ENCODE measurements around the gene WAC. TPM values are rescaled to one million over a fixed set of nuclear protein-coding genes. Genes with fewer than 3 reads are reported as not detected.

The WAC gene
- polyA plus RNA-seq, 1 of the 3 experiments (the other 2 are of a cell fraction) = 31.1 TPM

DNA sequence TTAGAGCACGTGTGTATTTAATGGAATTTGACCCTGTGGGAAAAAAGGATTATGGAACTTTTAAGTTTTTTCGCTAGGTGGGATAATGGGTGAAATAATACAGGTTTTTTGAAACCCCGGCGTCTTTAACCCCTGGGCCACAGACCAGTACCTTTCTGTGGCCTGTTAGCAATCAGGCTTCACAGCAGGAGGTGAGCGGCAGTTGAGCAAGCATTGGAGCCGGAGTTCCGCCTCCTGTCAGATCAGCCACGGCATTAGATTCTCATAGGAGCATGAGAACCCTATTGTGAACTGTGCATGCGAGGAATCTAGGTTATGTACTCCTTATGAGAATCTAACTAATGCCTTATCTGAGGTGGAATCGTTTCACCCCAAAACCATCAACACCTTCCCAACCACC, 28.6 kb downstream of the WAC start:
- Histone ChIP-seq H3K9ac (no peak overlapping the region), H3K36me3 (replicated peaks in 1 of 2; ENCODE audit: control insufficient read depth in 1 of 2, insufficient read depth in 2 of 2, low read length in 1 of 2) (peaks cover 35 to 80% of the 10 kb centered on the region in 2 experiments), H3K27me3 (ENCODE audit: insufficient read depth) (no peaks in the 10 kb centered on the region), H3K9me3 (no peaks in the 10 kb centered on the region), H3K4me3 (ENCODE audit: low read depth in 2 of 2, low read length in 1 of 2) (0 out of 4 replicates have a peak overlapping the region, but pooled peaks of 1 of the 2 experiments have one; percentile 1), H4K20me1 (ENCODE audit: insufficient read depth) (peaks cover 100% of the 10 kb centered on the region), H3F3A (replicated peaks; ENCODE audit: insufficient read depth) (peaks cover 20% of the 10 kb centered on the region), H3K79me2 (ENCODE audit: insufficient read depth) (peaks cover 100% of the 10 kb centered on the region), H3K4me2 (no peak overlapping the region), H3K9me2 (no peaks in the 10 kb centered on the region), H3K27ac (ENCODE audit: low read depth in 2 of 2, low read length in 1 of 2) (no peak overlapping the region), H2AFZ (ENCODE audit: low read depth) (no peak overlapping the region), H3K4me1 (ENCODE audit: control insufficient read depth in 1 of 2, insufficient read depth in 2 of 2, low read depth in 1 of 2, low read length in 1 of 2) (peaks cover 0 to 10% of the 10 kb centered on the region in 2 experiments; a peak in 2 of 4 replicates)
- POLR2A ChIA-PET = no interaction called here
- CTCF ChIA-PET = interaction anchor here (0.6 to 1.4 kb wide), 3 partner anchors 9 to 25 kb away, joined by 3 to 4 read pairs (median 3); no protein-coding TSS in a partner anchor
- TF ChIP-seq RXRA (IDR thresholded peaks at IDR 0.05; ENCODE audit: borderline replicate concordance, low read depth) (no peak), RFX5 (IDR thresholded peaks at IDR 0.05; ENCODE audit: low read length) (no peak), MXI1 (IDR thresholded peaks at IDR 0.05; ENCODE audit: low read depth, low read length) (no peak), RAD21 (IDR thresholded peaks at IDR 0.05; ENCODE audit: low read length) (no peak), GABPA (IDR thresholded peaks at IDR 0.05; ENCODE audit: low read depth) (no peak), EZH2phosphoT487 (IDR thresholded peaks at IDR 0.05; ENCODE audit: borderline replicate concordance, low read depth) (no peak), SIN3A (IDR thresholded peaks at IDR 0.05; ENCODE audit: borderline replicate concordance, low read depth, low read length) (no peak), FOXM1 (IDR thresholded peaks at IDR 0.05; ENCODE audit: low read depth) (no peak), EP300 (IDR thresholded peaks at IDR 0.05; ENCODE audit: borderline replicate concordance in 1 of 2, low read depth in 1 of 2, low read length in 1 of 2) (no peak), FOSL2 (IDR thresholded peaks at IDR 0.05; ENCODE audit: borderline replicate concordance, low read depth) (no peak), RCOR1 (IDR thresholded peaks at IDR 0.05; ENCODE audit: low read length) (no peak), NRF1 (IDR thresholded peaks at IDR 0.05; ENCODE audit: low read depth, low read length) (no peak)
- TF ChIP-seq, protein P1, sequence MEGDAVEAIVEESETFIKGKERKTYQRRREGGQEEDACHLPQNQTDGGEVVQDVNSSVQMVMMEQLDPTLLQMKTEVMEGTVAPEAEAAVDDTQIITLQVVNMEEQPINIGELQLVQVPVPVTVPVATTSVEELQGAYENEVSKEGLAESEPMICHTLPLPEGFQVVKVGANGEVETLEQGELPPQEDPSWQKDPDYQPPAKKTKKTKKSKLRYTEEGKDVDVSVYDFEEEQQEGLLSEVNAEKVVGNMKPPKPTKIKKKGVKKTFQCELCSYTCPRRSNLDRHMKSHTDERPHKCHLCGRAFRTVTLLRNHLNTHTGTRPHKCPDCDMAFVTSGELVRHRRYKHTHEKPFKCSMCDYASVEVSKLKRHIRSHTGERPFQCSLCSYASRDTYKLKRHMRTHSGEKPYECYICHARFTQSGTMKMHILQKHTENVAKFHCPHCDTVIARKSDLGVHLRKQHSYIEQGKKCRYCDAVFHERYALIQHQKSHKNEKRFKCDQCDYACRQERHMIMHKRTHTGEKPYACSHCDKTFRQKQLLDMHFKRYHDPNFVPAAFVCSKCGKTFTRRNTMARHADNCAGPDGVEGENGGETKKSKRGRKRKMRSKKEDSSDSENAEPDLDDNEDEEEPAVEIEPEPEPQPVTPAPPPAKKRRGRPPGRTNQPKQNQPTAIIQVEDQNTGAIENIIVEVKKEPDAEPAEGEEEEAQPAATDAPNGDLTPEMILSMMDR (IDR thresholded peaks at IDR 0.05) = no peak
- TF ChIP-seq, protein P2, sequence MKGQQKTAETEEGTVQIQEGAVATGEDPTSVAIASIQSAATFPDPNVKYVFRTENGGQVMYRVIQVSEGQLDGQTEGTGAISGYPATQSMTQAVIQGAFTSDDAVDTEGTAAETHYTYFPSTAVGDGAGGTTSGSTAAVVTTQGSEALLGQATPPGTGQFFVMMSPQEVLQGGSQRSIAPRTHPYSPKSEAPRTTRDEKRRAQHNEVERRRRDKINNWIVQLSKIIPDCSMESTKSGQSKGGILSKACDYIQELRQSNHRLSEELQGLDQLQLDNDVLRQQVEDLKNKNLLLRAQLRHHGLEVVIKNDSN (IDR thresholded peaks at IDR 0.05; ENCODE audit: borderline replicate concordance, low read depth) = no peak
- TF ChIP-seq, protein P3, sequence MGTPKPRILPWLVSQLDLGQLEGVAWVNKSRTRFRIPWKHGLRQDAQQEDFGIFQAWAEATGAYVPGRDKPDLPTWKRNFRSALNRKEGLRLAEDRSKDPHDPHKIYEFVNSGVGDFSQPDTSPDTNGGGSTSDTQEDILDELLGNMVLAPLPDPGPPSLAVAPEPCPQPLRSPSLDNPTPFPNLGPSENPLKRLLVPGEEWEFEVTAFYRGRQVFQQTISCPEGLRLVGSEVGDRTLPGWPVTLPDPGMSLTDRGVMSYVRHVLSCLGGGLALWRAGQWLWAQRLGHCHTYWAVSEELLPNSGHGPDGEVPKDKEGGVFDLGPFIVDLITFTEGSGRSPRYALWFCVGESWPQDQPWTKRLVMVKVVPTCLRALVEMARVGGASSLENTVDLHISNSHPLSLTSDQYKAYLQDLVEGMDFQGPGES (IDR thresholded peaks at IDR 0.05; ENCODE audit: low read depth, low read length) = no peak
- 98% methylated on average over 10 of the region's 10 CpGs for WGBS (ENCODE audit: low lambda C conversion rate)
- no peak for DNase-seq

All from SK-N-SH (cell line).